ENCODE data around the gene GALK1. TPM values are rescaled to one million over a fixed set of nuclear protein-coding genes. Genes with fewer than 3 reads are reported as not detected.
"Not testable (repeated sequence)": the region's sequence is repeated elsewhere in the genome, so short reads cannot be mapped to it uniquely, and the experiment has no call there.

Gene GALK1
- total RNA-seq, 1 donor from 2014 or later = 11.5 TPM

DNA sequence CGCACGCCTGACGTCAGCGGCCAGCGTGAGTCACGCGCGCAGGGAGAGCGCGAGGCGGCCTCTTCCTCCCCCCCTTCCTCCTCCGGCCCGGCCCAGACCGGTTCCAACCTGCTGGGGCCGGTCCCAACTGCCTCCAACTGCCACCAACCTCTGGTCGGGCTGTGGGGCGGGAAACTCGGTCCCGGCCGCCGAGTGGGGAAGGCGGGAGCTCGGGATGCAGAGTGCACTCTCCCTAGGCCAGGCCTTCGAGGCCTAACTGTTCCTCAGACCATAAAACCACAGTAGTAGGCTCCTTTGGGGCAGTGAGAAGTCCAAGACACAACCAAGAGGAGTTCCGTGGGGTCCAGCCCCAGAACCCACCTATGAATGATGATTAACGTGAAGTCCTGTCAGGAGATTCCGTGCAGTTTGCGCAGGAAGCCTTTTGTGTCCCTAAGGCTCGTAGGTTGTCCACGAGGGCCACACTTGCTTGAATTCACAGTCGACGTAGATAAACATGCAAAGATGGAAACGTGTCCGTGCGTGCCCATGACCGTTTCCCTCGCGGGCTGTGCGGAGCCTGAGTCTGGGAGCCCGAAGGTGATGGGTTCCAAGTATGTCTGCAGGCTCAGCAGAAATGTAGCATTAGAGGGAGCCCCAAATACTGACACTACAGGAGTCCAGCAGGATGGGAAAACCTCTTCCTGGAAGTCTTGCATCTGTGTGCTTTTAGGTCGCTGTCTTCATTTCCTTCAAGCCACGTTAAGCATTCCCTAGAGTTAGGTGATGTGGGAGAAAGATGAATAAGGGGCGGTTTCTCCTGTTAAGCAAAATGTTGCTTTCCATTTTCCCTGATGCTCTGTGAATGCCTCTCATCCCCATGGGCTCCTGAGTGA is 20.3 kb upstream of the GALK1 start:
- DNase-seq (ENCODE audit: low spot score) = peak; percentile 96
- intact Hi-C loops (cut with DNase I) = loop anchor here (2.0 to 5.0 kb wide), 2 partner anchors 42 to 70 kb away; partner anchors contain the start of gene WBP2

- intact Hi-C loops (cut with DNase I) = loop anchor here (1.0 to 5.0 kb wide), 3 partner anchors 43 to 93 kb away; partner anchors contain the start of gene WBP2
- DNase-seq (ENCODE audit: low spot score) = peak; percentile 99
Observed at GRCh38 chr17:75784473-75785015, 19.6 kb upstream of the GALK1 start, which contains the start of gene UNK. Gene UNK, plus strand, starts transcription at chr17:75784806. Its CDS starts 75 bp downstream, at chr17:75784881.

- intact Hi-C loops (cut with DNase I) = loop anchor here (1.0 to 2.0 kb wide), 2 partner anchors 71 to 93 kb away; partner anchors contain the start of gene WBP2
- DNase-seq (ENCODE audit: low spot score) = no peak
Observed at GRCh38 chr17:75783803-75784472, 18.9 kb upstream of the GALK1 start.

DNA sequence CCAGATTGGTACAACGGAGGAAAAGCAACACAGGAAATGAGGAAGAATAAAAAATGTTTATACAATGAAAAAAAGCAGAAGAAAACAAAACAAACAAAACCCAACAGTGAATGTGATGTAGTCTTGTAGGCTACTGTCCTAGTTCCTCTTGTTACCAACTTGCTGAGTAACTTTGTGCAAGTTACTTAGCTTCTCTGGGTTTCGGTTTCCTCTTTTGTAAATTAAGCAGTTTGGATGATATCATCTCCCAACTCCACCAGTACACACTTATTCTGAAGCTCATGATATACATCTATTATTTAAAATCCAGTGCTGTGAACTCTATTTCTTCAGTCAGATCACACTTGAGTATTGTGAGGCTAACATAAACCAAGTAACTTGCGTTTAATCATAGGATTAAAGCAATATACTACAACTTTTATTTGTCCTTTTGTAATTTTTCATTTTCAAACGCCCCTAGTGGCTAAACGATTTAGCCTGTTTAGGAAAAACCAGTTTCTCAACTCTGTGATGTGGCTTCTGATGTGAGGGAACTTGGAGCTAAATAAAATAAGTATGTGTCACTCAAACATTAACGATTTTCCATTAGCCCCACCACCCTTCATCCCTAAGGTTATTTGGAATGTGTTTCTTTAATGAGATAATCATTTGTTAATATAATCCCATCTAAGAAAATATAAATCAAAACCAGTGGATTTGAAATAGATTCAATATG is 18.2 kb upstream of the GALK1 start:
- DNase-seq (ENCODE audit: low spot score) = no peak
- intact Hi-C loops (cut with DNase I) = no loop called here

GRCh38 chr17:75779987-75780889 is 15.2 kb upstream of the GALK1 start:
- DNase-seq (ENCODE audit: low spot score) = no peak
- intact Hi-C loops (cut with DNase I) = loop anchor here (2.0 kb wide), 1 partner anchor 65 kb away; the partner anchor contains the start of gene UNC13D

- intact Hi-C loops (cut with DNase I) = loop anchor here (2.0 kb wide), 1 partner anchor 65 kb away; the partner anchor contains the start of gene UNC13D
- DNase-seq (ENCODE audit: low spot score) = peak; percentile 98
Observed at GRCh38 chr17:75779250-75779986, 14.4 kb upstream of the GALK1 start.

DNA sequence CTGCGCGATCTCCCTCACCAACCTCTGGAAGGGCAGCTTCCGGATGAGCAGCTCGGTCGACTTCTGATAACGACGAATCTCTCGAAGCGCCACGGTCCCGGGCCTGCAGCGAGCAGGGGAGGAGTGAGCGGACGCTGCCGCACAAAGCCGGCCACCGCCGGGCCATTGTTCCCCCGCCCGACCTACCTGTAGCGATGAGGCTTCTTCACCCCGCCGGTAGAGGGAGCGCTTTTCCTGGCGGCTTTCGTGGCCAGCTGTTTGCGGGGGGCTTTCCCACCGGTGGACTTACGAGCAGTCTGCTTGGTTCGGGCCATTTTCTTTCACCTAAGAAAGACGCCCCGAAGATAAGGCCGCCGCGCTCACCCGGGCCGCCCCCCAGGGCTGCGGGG is 13.9 kb upstream of the GALK1 start:
- no peak for DNase-seq (ENCODE audit: low spot score)
- intact Hi-C loops (cut with DNase I) = loop anchor here (2.0 kb wide), 1 partner anchor 66 kb away; the partner anchor contains the start of gene UNC13D

DNA sequence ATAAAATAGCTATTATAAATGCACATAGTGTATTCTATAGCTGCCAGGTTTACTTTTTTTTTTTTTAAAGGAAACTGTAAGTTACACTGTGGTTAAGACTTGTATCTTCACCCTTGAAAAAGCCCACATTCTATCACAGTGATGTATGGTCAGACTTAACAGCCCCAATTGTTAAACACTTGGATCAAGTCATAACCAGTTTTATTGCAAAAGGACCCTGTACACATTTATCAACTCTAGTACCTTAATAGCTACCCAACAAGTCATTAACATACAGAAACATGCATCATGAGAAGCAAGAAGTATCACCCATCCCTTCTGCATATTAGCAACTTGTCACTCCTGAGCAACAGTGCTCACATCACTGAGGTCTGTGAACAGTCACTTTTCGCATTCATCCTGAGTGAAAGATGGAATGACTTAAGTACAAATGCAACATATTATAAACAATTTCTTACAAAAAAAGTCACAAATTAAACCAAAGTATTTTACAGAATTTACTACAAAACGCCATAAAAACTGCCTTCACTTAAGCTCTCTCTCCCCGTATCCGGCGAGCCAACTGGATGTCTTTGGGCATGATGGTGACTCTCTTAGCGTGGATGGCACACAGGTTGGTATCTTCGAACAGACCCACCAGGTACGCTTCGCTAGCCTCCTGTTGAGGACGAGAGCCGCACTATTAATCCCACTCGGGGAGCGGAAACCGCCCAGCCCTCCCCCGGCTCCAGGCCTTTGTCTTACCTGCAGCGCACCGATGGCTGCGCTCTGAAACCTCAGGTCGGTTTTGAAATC is 13.3 kb upstream of the GALK1 start:
- not testable (repeated sequence) for DNase-seq (ENCODE audit: low spot score)
- intact Hi-C loops (cut with DNase I) = loop anchor here (2.0 kb wide), 1 partner anchor 67 kb away; the partner anchor contains the start of gene UNC13D

GRCh38 chr17:75777296-75777922 is 12.4 kb upstream of the GALK1 start:
- no peak for DNase-seq (ENCODE audit: low spot score)
- intact Hi-C loops (cut with DNase I) = no loop called here

- no peak for DNase-seq (ENCODE audit: low spot score)
- intact Hi-C loops (cut with DNase I) = no loop called here
Observed at GRCh38 chr17:75776386-75777295, 11.6 kb upstream of the GALK1 start.

- DNase-seq (ENCODE audit: low spot score) = peak; percentile 50
- intact Hi-C loops (cut with DNase I) = no loop called here
Observed at GRCh38 chr17:75774991-75775668, 10.1 kb upstream of the GALK1 start.

- intact Hi-C loops (cut with DNase I) = no loop called here
- DNase-seq (ENCODE audit: low spot score) = peak; percentile 50
Observed at GRCh38 chr17:75774471-75774990, 9.5 kb upstream of the GALK1 start.

DNA sequence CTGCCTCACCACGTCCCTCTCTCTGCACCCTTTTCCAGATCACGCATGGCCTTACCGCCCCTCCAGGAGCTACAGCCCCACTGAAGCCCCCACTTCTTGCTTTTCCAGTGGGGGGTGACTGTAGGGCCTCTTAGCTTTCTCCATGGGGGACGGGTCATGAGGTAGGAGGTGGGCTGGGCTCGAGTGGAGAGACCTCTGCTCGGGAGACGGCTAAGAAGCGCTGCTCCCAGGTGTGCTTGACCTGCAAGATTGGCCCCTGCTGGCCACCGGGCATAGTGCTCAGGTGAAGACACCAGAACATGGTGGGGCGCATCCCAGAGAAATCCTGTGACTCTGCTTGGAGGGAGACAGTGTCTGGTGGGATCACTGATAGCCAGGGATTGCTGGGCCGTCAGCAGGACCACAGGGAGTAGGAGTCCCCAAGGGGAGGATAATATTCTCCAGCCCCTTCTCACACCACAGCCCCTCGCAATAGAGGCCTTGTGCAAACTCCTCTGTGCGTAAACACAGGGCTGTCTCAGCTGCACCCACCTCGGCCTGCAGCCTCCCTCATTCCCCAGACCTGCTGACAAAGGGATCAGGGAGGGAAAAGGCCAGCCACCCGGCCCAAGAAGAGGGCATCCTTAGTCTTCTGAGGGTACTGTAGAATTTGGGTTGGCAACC is 8.9 kb upstream of the GALK1 start:
- peak; percentile 51 for DNase-seq (ENCODE audit: low spot score)
- intact Hi-C loops (cut with DNase I) = no loop called here
